ENCODE data around the gene KRT36.

GRCh38 chr17:41523225-41523593 is 33.5 kb upstream of the KRT36 start:
- TF ChIP-seq CTCF (IDR thresholded peaks at IDR 0.05 in 2 of 3, conservative IDR thresholded peaks at IDR 0.05 in 1 of 3; ENCODE audit: control insufficient read depth in 2 of 3, extremely low read depth in 1 of 3, insufficient read depth in 1 of 3, low read depth in 3 of 3, low read length in 3 of 3) (no peak), TCF7 (IDR thresholded peaks at IDR 0.05; ENCODE audit: borderline replicate concordance) (no peak), ELK1 (IDR thresholded peaks at IDR 0.05; ENCODE audit: low read depth, low read length) (no peak), CHD4 (IDR thresholded peaks at IDR 0.05) (no peak), PBX3 (IDR thresholded peaks at IDR 0.05; ENCODE audit: insufficient replicate concordance, low read depth, low read length) (no peak), MYB (IDR thresholded peaks at IDR 0.05; ENCODE audit: borderline replicate concordance, low read depth, low read length) (no peak), MYC (IDR thresholded peaks at IDR 0.05; ENCODE audit: insufficient read depth, insufficient read length, insufficient replicate concordance, low read length, severe bottlenecking) (no peak), POLR2A (IDR thresholded peaks at IDR 0.05; ENCODE audit: low read depth, low read length) (no peak), ESRRA (IDR thresholded peaks at IDR 0.05; ENCODE audit: low read length) (no peak), HCFC1 (IDR thresholded peaks at IDR 0.05; ENCODE audit: low read length) (no peak), SP1 (IDR thresholded peaks at IDR 0.05; ENCODE audit: low read depth, low read length) (no peak), REST (IDR thresholded peaks at IDR 0.05; ENCODE audit: low read depth, low read length) (no peak)
